Middle frontal gyrus (tissue), 1 donor: ENCODE measurements around the gene RBM19.

Experiments used
- DNase-seq: peaks from one replicate; pipeline ENCODE4 v3.0.0-alpha.2; 2015; ENCODE audit warnings: low spot score; ENCODE audit errors: extremely low spot score

RBM19 gene

DNA sequence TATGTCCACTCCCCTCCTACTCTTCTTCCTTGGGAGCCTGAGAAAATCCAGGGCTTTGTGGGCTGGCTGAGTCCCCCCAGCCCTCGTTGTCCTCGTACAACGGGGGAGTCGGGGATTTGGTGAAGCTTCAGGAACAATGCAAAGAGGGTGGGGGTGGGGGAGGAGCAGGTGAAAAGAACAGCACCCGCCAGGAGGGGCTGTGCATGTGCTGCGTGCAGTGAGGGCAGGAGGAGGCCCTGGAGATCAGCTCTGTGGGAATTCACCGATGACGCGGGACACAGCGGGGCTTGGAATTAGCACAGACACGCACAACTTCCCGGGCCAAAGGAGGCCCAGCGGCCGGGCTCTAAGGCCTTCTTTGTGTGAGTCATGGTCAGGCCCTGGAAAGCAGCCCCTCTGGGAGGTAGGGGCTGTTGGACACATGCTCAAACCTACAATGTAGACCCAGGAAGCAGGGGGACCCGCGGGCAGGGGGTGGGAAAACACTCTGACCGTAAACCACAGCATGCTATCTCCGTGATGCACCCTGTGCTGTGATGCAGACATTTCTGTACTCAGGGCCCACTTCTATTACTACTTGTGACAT is 32.8 kb downstream of the RBM19 start:
- no peak for DNase-seq

DNA sequence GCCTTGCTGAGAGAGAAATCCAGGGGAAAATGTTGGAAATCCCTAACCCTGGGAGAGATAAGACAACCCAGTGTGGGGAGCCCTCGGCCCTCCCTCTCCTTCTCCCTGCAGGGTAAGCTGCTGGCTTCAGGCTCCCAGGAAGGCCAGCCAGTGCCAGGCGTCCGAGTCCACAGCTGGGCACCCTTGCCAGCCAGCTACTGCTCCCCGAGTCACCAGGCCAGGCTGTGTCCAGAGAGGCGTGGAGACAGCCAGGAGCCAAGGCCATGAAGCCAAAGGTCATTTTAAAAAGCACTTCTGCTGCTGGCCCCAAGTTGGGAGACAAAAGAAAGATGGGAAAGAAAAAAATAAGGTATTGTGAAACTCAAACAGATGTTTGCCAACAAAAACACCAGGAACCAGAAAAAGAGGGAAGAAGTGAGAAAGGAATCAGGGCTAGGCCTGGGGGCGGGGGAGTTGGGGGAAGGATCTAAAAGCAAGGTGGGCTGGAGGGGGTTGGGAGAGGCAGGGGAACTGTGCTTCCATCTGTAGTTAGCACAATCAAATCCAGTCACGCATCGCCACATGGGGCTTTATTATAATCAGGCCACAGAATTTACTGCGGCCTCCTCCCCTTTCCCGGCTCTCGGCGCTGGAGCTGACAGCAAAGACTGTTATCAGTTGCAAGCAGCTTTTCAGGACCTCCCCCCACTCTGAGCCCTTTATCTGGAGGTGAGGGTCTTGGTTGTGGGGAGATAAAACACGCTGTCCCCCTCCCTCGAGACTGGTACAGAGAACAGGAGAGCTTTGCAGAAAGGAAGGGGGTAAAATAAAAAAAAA is 33.5 kb downstream of the RBM19 start:
- peak; percentile 53 for DNase-seq

DNA sequence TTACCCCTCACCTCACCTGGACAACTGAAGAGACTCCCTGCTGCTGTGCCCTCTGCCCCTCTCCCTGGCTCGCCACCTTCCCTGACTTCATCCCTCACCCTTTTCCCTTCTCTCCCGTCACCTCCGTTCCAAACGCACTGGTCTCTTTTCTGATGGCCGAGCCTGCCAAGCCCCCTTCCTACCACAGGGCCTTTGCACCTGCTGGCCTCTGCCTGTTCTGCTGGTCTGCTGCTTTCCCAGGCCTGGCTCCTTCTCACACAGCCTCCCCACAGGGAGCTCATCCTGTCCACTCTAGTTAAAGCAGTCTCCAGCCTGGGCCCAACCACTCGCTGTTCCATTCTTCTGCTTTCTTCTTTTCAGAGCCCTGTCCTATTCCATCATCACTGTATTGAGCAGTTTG is 34.6 kb downstream of the RBM19 start:
- no peak for DNase-seq

DNA sequence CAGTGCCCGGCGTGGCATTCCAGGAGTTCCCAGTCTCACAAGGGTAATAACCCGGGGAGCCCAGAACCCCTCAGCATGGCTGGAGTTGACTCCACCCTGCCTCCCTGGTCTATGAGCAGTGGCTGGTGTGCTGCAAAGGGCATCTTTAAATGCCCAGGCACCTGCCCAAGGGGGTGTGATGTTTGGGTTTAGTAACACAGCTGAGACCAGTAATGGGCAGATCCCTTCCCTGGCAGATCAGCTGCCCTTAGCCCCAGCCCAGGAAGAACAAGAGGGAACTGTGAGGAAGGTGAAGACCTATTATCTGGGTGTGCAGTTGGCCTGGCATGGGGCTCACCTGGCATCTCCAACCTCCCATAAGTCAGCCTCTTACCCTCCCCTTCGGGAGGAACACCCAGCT is 35.9 kb downstream of the RBM19 start:
- no peak for DNase-seq

DNA sequence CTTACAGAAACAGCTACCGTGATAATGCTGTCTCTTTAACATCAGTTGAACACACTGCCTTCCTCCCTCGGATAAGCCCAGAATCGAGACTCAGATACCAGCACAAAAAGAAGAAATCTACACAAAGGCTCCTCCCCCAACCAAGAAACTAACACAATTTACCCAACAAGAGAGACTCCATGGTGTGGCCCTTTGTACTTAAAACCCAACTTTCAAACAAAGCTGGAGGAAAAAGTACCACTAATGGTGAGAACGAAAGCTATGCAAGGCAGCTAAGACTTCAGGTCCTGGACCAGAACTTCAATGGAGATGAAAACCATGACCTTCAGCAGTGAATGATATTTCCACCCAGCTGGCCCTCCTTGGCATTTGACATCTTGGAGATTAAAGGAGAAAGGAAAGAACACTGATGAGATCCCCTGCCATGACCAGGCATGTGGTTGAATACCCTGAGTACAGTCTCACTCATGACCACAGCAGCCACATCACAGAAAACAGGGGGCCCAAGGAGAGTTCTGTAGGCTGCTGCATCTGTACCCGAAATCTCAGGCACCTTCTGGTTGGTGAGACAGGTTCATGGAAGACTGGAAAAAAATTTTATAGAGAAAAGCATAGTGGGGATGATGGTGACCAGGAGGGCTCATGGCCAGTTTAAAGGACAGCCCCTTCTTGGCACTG is 36.7 kb downstream of the RBM19 start:
- DNase-seq: no peak

DNA sequence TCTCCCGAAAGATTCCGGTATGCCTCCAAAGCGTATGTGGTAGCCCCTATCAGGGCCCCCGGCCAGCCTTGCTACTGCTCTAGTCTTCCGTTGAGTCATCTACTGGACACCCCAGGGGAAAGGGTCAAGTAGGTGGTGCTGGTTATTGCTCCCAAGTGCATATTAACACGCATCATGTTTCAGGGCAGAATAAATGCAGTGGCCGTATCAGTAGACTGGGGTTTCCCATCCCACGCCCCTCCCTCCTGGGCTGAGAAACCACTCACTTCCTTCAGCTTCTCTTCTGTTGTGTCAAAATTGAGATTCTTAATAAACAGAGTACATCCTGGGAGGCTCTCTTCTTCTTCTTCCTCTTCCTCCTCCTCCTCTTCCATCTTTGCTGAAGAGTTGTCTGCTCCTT is 39.3 kb downstream of the RBM19 start:
- DNase-seq: no peak

DNA sequence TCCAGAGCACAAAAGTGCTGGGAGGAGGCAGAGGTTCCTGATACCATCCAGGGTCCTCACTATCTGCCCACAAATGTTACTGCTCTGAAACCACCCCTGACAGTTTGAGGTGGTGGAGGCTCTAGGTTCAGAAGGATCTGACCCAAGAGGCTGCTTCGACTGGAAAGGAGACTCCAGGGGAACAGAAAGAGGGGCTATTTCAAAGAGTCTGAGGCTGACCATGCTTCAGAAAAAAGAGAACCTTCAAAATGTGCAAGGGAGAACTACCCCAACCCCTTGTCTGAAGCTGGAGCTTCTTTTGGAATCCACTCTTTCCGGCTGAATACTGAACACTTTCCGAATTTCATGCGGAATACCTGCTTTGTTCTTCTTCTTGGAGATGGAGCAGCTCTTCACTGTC is 41.8 kb downstream of the RBM19 start:
- DNase-seq: no peak

DNA sequence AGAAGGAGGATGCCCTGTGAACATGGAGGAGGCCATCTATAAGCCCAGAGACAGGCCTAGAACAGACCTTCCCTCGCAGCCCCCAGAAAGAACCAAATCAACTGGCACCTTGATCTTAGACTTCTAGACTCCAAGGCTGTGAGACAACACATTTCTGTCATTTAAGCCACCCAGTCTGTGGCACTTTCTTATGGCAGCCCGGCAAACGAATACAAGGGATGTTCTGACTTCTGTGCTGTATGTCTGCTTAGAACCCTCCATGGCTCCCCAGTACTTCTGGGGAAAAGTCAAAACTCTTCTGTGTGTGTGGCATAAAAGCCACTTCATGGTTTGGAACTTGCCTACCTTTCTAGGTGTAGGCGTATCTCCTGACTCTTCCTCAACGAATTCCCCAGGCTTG is 42.9 kb downstream of the RBM19 start:
- no peak for DNase-seq

DNA sequence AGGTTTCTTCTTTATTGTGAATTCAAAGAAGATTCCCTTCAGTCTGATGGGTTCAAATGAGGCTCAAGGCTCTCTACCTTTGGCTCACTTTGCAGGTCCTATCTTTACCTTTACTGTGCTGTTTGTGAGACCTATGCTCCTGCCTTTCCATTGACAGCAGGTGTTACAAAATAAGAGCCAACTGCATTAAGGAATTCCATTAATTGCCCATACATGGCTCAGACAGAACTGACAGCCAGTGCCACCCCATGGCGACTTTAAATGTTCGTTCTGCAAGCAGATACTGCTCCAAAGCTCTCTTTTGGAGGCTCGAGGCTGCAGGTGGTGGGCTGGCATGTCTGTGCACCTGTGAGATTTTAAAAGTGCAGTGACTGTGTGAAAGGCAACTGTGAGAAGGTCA is 44.7 kb downstream of the RBM19 start:
- no peak for DNase-seq

DNA sequence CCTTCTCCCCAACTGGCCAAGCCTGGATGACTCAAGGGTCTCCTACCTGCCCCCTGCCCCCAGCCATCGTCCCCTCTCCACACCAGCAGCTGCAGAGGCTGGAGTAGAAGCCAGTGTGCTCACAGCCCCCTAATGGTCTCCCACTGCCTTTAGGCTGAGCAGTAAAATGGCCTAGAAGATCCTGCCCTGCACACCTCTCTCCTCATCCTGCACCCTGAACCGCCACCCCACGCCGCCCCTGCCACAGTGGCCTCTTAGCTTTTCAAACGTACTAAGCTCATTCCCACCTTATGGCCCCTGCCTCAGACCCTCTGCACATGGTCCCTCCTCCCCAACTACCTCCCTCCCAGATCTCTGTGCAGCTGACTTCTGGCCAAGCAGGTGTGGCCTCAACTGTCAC is 46.3 kb downstream of the RBM19 start:
- DNase-seq: no peak

DNA sequence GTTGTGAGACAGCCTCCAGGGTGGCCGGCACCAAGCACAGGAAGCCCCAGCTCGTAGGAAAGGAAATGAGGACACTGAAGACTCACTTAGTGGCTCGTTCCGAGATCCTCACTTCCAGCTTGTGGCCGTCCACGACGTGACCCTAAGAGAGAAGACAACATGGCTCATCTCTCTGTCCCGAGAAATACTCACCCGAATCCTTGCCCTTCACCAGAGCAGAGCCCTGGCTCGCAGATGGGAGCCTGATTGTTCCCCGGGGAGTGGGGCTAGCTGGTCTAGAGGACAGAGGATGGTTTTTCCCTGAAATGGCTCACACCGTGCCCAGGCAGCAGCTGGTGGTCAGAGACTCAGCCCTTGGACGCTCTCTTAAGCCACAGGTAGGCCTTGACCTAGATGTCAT is 47.8 kb downstream of the RBM19 start:
- no peak for DNase-seq

DNA sequence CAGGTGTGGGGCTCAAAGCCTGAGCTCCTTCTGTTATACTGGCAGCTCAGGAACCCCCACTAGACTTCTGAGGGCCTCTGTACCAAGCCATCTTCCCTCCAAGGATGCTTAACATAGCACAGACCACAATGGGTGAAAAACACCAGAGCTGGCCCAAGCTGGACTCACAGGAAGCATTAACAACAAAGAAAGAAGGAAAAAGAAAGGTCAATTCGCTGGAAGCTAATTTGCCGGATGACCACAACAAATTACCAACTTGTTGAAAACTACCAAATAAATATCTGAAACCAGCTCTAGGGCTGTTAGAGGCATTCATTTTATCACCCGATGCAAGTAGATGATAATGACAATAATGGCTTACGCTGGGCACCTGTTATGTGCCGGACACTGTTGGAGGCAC is 48.7 kb downstream of the RBM19 start:
- no peak for DNase-seq

DNA sequence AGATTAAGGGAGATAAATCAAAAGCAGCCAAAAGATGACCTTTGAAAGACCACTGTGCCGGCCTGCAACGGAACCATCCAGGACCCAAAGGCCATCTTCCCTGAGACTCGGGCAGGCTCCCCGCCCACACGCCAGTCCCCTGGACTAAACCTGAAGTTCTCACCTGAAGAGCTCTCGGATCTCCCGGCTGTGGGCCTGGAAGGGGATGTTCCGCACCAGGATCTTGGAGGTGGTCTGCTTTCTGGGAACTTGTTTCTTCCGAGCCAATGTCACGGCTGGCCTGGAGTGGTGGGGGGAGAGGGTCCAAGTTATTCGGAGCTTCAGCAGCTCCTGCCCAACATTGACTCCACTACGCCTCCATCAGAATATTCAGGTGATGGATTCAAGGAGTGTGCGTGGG is 51.3 kb downstream of the RBM19 start:
- DNase-seq: no peak

DNA sequence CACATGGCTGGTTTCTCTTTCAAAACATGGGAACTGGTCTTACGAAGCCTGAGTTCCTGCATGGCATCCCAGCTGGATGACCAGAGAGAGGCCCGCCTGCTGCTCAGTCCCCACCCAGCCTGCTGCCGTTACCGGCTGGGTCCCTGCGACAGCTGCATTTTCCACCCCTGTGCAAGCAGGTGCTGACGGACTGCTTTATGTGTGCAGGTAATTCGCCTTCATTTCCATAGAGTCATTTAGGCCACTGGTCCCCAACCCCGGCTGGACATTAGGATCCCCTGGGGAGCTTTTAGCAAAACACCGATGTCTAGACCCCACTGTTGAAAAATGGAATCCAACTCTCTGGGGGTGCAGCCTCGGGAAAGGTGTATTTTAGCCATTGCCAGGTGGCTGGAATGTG is 51.9 kb downstream of the RBM19 start:
- DNase-seq: no peak

DNA sequence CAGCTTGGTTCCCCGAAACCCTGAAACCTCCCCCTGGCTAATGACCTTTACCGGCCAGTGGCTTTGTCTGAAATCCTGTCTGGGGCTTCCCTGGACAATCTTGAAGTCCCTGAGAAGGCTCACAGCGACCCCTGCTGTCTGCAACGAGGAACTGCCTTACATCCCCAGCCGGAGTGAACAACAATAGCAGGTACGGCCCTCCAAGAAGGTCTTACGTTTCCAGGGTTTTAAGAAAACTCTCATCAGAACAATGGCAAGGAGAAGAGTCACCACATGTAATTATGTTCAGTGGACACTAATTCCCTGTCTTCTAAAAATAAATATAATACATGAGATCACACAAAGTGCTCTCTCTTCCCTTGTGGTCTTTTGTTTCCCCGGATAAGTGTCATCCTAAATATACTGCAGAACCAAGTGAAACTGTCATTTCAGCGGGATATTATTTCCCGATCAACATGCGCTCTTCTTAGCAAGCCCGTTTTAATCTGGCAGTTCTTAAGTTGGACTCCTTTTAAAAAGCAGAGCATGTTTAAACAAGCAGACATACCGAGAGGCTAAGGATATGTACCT is 53.3 kb downstream of the RBM19 start:
- peak; percentile 39 for DNase-seq

DNA sequence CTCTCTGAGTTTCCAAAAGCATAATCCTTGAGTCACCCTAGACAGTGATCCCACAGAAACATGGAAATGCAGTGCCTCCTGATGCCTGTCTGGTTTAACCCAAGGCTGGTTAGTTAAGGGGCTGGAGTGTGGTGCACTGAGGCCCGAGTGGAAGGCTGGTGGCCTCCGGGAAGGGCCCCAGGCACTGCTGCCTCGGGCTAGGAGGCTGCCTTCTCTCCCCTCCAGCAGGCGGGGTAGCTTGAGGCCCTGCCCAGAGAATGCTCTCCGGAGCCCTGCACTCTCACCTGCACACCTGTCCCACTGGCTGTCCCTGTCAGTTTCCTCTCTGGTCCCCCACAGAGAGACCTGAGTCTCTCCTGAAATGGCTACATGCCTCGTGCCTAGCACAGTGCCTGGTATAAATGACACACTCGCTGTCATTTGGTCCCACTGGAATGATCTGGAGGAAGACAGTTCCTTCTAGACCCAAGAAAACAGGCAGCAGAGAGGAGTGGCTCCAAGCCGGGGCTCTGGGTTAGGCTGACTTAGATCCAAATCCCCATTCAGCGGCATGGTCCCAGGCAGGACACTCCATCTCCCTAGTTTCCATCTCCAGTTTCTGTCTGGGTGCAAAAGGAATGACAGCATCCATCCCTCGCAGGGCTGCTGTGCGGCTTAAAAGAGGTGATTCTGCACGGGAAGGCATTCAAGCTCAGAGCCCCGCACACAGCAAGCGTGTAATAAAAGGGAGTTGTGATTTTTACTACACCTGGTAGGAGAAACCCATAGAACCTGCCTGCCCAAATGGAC is 54.0 kb downstream of the RBM19 start:
- DNase-seq: no peak

DNA sequence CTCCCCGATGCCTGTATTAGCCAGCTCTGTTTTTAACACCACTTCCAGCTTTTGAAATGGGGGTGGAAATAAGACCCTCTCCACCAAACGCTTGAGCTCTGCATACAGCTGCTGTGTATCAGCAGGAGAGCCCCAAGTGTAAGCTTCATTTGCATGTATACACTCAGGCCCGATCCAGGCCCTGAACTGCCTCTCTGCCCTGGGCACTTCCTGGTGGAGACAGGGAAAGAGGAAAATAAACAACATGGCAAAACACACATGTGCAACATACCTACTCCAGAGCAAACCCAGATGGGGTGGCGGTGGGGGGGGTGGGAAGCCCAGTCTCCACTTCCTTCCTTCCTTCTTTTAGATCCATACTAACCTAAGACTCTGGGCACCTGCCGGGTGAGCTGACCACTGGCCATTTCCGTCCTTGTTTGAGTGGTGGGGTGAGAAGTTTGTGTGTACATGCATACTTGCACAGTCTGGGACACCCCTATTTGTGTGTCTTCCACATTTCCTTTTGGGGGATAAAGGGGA is 55.3 kb downstream of the RBM19 start:
- no peak for DNase-seq

DNA sequence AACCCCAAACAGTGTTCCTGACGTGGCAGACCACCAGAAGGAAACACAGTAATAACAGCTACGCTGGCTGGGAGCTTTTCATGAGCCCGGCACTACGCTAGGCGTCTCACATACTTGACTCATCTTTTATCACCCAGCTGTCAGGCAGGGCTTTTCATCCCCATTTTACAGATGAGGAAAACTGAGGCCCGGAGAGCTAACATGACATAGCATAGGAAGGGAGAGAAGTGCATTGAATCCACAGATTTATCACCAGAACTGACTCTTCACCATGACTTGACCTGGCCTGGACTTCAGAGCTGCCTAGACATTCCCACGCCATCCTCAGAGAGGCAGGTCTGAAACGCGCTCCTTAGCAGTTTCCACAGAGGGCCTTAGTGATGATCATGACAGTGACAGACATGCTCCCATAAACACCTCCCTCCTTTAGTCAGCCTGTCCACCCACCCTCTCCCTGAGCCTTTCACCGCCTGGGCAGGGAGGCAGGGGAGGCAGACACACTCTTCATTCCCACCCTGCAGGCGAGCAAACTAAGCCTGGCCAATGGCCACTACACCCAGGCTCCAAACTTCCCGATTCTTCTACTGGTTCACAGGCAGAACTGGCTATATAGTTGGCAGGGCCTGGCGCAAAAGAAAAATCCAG is 56.2 kb downstream of the RBM19 start:
- DNase-seq: no peak

DNA sequence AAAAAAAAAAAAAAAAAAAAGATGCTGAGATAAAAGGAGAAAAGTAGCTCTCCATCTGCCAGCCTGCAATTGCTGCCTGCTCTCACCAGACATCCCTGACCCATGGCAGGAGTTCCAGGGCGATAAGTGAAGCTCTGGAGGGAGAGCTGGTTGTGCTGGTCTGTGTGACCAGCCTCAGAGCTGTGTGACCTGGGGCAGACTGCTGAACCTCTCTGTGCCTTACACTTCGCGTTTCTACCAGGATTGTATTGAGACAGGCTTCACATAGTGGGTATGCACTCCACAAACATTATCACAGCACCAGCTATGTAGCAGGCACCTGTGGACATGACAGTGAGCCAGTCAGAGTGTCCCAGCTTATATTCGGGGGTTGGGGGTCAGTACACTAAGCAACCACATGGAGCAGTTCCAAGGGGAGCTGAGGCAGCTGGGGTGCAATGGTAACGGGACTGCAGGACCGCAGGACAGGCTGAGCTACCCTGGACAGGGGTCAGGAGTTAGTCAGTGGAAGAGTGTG is 57.5 kb downstream of the RBM19 start:
- no peak for DNase-seq

DNA sequence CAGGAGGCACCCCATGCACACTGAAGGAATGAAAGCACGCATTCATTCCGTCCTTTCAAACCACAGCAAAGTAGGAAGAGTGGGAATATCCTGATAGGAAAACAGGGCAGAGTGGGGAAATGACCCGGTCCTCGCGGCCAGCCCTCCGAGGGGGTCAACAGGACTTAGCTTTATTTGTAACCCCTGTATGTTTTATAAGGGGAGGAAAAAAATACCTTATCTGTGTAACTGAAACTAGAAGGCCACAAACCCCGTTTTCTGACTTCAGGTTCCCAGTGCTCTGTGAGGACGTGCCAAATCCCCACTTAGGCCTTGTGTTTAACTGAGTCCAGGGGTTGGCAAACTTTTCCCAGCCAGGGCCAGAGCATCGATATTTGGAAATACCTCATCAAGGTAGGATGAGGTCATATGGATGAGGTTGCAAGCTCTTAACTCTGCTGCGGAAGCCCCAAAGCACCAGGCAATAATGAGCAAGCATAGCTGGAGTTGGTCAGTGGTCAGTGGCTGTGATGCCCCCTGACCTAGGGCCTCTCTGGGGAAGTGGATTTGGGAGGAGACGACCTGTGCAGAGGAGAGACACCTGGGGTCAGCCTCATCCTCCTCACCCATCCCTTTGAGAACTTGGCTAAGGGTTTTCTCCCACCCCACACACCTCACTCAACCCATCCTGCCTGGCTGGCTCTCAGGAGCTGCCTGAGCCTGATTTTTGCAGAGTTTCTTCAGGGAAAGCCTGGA is 58.5 kb downstream of the RBM19 start:
- DNase-seq: no peak
